RPMI7951 (cell line): Measurements from ENCODE around the gene TIMM8A. TPM values are rescaled to one million over a fixed set of nuclear protein-coding genes. Genes with fewer than 3 reads are reported as not detected.
"Not testable (repeated sequence)": the region's sequence is repeated elsewhere in the genome, so short reads cannot be mapped to it uniquely, and the experiment has no call there.

ENCODE experiments used
- DNase-seq: peaks from one replicate; pipeline ENCODE4 v3.0.0-alpha.2; 2012; ENCODE audit warnings: low read depth
- total RNA-seq: library from RNA; depleted of rRNA; stranded (reverse); fragments of >200 nt; shearing (Covaris generic); gene quantifications from 2 replicates; pipeline ENCODE4 v1.2.3, GENCODE V29; 2014; rRNA removed

The TIMM8A gene
- total RNA-seq, 1 experiment from 2014 or later = 6.5 TPM

DNA sequence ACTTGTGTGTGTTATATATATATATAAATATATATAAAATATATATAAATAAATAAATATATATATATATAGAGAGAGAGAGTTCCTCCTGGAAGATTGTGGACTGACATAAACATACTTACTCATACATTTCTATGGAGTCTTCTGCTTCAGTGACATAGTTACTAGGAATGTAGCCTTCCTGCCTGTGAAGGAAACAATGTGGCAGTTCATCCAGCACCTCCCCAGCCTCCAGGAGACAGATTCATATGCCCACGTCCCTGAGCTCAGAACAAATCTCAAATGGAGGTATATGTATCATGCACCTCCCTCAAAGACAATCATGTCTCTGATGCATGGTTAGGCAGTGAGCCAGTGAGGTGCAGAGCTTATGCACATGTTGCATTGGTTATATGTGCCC is 11.4 kb upstream of the TIMM8A start:
- DNase-seq = no peak

DNA sequence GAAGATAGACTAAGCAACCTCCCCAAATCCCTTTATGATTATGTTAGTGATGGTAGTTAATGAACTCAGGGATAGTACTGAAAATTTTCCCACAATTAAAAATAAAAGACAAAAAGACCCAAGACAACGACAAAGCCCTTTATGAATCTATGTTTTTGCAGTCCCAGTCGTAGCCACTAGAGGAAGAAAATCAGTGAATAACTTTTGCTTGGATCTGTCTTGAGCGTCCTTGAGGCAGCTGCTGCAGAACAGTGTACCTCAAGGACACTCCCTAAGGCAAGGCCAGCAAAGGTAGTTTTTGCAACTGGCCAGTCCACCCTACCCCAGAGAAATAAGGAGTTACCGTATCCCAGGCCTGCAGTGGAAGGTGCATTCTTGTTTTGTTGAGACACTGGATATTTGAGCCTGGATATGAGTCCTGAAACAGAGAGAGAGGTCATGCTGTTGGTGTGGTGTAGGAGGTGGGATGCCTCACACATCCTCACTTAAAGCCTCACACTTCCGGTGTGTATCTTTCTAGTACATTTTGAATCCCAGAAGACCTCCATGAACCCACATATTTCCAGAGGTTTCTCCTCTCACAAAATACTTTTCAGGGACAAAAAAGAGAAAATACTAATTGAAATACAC is 8.7 kb upstream of the TIMM8A start:
- peak; percentile 9 for DNase-seq

DNA sequence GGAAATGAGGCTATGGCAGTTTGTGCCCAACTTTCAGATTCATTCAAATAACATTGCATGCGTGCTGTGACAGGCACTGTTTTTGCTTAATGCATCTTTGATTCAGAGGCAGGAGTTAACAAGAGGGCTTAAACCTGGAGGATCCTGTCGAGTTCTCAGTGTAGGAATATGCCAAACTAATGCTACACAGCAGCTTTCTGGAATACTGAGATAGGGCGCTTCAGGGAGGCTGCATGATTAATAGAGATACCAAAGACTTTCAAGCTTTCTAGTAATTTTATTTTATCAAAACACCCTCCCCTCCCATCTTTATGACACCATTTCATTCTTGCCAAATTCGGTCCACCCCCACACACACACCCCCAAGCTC is 636 bp upstream of the TIMM8A start:
- DNase-seq = no peak

DNA sequence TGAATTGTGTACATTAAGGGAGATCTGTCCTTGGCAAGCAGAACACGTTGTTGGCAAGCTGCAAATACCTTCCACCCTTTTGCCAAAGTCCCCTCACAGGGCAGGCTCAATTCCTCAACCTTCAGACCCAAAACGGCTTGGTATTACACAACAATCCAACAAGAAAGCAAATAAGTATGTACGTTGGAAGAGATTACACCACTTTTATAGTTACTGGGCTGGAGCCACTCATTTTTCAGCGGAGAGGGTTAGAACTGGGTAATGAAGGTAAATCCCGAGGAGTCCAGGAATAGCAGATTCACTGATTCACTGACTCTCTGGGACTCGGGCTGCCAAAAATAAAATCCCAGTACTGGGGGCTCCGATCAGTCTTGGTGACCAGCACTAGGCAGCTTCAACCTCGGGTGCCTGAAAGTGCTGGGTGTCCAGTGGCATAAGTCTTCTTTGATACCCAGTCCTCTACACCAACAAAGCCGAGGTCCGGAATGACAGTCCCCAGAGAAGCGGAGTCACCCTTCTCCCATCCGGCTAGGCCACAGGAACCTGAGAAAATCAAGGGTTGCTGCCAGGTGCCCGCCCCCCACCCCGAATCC is 587 bp downstream of the TIMM8A start:
- DNase-seq = peak; percentile 0

DNA sequence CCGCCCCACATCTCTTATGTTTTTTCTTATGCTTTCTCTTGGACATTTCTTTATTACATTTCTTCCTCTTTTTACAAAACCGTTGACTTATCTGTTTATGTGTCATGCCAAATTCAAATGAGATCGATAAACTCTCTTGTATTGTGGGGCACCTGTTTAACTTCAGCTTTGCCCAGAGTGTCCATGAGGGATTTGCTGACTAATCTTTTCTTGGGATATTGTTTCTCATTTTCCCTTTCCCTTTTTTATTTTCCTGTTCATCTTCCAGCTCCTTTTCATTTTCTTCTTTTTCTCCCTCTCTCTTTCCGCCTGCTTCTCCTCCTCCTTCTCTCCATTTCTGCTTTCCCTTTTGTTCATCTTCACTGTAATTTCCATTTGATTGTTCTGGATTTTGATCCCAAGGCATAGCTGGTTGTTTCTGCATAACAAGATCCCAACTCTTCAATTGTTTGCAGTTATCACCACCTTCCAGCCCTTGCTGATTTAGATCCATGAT is 10.7 kb downstream of the TIMM8A start:
- DNase-seq = no peak

DNA sequence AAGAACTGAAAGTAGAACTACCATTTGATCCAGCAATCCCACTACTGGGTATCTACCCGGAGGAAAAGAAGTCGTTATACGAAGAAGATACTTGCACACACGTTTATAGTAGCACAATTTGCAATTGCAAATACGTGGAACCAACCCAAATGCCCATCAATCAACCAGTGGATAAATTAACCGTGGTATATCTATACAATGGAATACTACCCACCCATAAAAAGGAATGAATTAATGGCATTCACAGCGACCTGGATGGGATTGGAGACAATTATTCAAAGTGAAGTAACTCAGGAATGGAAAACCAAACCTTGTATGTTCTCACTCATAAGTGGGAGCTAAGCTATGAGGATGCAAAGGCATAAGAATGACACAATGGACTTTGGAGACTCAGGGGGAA is 14.2 kb downstream of the TIMM8A start:
- not testable (repeated sequence) for DNase-seq

DNA sequence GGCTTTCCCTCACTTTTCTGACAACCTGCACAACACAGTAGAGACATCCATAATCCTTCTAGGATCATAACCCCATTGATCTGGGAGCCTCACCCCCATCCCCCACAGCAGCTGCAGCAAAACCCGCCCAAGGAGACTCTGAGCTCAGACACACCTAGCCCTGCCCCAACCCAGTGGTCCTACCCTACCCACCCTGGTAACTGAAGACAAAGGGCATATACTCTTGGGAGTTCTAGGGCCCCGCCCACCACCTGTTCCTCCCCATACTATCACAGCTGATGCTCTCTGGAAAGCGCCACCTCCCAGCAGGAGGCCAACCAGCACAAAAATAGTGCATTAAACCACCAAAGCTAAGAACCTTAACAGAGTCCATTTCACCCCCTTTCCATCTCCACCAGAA is 21.9 kb downstream of the TIMM8A start:
- DNase-seq = not testable (repeated sequence)

DNA sequence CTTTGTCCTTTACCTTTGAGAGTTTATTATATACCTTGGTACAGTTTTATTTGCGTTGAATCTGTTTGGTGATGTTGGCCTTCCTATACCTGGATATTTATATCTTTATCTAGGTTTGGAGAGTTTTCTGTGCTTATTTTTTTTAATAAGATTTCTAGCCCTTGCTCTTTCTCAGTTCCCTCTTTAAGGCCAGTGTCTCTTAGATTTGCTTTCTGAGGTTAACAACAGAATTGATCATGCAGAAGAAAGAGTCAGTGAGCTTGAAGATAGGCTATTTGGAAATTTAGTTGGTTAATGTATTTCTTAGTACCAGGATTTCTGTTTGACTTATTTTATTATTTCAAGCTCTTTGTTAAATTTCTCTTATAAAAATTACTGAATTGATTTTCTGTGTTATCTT is 44.8 kb downstream of the TIMM8A start:
- DNase-seq = no peak

Other genes with a start within 250 kb of the TIMM8A start
- gene DRP2, start 129.0 kb downstream of the TIMM8A start, total RNA-seq = 0.10 and 0.12 TPM in 2 replicates
- 0.12 TPM in 1 of 2 replicates, not detected in the other for gene TAF7L, start 57.4 kb downstream of the TIMM8A start, total RNA-seq
- not detected in 2 replicates for gene BTK, start 37.4 kb upstream of the TIMM8A start, total RNA-seq
- 306 and 329 TPM in 2 replicates for gene RPL36A, start 42.3 kb upstream of the TIMM8A start, total RNA-seq
- 57.2 and 58.0 TPM in 2 replicates for gene GLA, start 59.2 kb upstream of the TIMM8A start, total RNA-seq
- gene HNRNPH2, start 59.5 kb upstream of the TIMM8A start, total RNA-seq = 43.5 and 46.1 TPM in 2 replicates
- gene ARMCX4, start 136.7 kb upstream of the TIMM8A start, total RNA-seq = 1.5 and 3.6 TPM in 2 replicates
- gene ARMCX1, start 201.8 kb upstream of the TIMM8A start, total RNA-seq = 25.3 and 28.8 TPM in 2 replicates